ENCODE data around the gene VPS72.
A peak's percentile ranks its signal among the peaks of the same experiment; 100 is the strongest.

DNA sequence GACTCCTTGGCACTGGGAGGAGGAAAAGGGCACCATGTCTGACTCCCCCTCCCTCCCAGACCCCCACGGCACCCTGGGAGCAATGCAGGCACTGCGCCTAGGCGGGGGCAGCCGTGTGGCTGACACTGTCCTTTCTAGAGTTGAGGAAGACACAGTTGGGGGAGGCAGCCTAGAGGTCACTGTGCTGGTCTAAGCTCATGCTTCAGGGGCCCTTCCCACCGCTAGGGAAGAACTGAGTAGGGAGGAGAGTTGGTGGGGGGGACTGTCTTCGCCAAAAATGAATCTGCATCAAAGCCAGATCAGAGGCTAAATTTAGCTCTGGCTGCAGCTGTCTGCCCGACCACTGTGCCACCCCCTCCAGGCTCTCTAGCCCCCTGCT, 47.0 kb downstream of the VPS72 start:
- TF ChIP-seq, protein P1, sequence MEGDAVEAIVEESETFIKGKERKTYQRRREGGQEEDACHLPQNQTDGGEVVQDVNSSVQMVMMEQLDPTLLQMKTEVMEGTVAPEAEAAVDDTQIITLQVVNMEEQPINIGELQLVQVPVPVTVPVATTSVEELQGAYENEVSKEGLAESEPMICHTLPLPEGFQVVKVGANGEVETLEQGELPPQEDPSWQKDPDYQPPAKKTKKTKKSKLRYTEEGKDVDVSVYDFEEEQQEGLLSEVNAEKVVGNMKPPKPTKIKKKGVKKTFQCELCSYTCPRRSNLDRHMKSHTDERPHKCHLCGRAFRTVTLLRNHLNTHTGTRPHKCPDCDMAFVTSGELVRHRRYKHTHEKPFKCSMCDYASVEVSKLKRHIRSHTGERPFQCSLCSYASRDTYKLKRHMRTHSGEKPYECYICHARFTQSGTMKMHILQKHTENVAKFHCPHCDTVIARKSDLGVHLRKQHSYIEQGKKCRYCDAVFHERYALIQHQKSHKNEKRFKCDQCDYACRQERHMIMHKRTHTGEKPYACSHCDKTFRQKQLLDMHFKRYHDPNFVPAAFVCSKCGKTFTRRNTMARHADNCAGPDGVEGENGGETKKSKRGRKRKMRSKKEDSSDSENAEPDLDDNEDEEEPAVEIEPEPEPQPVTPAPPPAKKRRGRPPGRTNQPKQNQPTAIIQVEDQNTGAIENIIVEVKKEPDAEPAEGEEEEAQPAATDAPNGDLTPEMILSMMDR (IDR thresholded peaks at IDR 0.05) = peak in 3 of 12 donors; percentile 8 to 30 (median 16)
- TF ChIP-seq POLR2A (IDR thresholded peaks at IDR 0.05) = no peak

Data from heart left ventricle (tissue), 13 donors.